AG09319 (cell line): Measurements from ENCODE around the gene RPA4.
"Not testable (repeated sequence)": the region's sequence is repeated elsewhere in the genome, so short reads cannot be mapped to it uniquely, and the experiment has no call there.

Experiments used
- DNase-seq: peaks from one replicate; pipeline ENCODE4 v3.0.0-alpha.2; 2010; ENCODE audit warnings: low read depth; ENCODE audit errors: extremely low read depth
- TF ChIP-seq, protein P1 (sequence below): IDR thresholded peaks from 2 replicates; pipeline ENCODE4 v1.5.1; 2011; ENCODE audit warnings: low read depth, mild to moderate bottlenecking, inconsistent platforms, low read length, moderate library complexity

RPA4 gene, protein sequence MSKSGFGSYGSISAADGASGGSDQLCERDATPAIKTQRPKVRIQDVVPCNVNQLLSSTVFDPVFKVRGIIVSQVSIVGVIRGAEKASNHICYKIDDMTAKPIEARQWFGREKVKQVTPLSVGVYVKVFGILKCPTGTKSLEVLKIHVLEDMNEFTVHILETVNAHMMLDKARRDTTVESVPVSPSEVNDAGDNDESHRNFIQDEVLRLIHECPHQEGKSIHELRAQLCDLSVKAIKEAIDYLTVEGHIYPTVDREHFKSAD

DNA sequence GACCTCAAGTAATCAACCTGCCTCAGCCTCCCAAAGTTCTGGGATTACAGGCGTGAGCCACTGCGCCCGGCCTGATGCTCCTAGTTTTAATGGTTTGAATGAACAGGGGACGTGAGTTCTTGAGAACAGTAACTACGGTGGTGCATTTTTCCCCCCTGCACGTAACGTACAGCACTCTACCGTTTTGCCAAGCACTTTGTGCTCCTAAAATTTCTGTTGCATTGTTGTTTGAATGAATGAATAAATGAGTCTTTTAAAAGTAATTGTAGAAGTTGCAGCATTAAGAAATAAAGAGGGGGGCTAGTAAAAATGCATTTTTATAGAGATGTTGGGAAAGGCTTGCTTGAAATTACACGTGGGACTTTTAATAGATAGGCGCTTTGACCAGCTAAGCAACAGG, at the start of gene RPA4:
Gene RPA4, plus strand, starts transcription at position 301 of the 400 bp plus-strand sequence. CDS start 403 bp downstream, outside the sequence.
- TF ChIP-seq, protein P1, sequence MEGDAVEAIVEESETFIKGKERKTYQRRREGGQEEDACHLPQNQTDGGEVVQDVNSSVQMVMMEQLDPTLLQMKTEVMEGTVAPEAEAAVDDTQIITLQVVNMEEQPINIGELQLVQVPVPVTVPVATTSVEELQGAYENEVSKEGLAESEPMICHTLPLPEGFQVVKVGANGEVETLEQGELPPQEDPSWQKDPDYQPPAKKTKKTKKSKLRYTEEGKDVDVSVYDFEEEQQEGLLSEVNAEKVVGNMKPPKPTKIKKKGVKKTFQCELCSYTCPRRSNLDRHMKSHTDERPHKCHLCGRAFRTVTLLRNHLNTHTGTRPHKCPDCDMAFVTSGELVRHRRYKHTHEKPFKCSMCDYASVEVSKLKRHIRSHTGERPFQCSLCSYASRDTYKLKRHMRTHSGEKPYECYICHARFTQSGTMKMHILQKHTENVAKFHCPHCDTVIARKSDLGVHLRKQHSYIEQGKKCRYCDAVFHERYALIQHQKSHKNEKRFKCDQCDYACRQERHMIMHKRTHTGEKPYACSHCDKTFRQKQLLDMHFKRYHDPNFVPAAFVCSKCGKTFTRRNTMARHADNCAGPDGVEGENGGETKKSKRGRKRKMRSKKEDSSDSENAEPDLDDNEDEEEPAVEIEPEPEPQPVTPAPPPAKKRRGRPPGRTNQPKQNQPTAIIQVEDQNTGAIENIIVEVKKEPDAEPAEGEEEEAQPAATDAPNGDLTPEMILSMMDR = no peak
- no peak for DNase-seq

DNA sequence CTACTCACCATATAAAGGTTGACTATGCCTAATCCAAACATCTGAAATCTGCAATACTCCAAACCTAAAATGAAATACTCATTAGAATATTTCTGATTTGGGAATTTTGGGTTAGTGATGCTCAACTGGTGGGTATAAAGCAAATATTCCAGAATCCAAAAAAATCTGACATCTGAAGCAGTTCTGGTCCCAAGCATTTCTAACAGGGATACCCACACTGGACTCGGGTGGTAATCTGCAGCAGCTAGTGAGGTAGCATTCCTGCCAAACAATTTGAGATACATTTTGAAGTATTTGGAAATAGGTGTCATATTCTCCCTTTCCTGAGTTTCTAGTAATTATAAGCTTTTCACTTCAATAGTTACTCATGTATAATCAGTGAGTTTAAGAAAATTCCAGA, 49.6 kb upstream of the RPA4 start:
- no peak for DNase-seq
- TF ChIP-seq, protein P1 = no peak

DNA sequence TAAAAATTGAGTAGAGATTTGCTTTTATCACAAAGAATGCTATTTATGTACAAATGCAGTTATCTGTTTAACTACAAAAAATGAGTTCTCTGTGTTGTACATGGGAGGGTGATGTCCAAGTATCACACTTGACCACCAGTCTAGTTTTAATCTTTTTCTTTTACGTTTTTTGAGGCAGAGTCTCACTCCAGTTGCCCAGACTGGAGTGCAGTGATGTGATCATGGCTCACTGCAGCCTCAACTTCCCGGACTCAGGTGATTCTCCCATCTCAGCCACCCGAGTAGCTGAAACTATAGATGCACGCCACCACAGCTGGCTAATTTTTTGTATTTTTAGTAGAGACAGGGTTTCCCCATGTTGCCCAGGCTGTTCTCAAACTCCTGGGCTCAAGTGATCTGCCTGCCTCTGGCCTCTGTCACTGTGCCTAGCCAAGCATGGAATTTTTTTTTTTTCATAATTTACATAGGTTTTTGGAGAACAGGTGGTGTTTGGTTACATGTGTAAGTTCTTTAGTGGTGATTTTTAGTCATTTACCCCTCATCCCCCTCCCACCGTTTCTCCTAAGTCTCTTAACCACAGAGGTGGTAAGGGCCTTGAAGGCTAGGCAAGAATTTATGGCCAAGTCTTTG, 47.9 kb upstream of the RPA4 start:
- DNase-seq = no peak
- TF ChIP-seq, protein P1 = no peak

DNA sequence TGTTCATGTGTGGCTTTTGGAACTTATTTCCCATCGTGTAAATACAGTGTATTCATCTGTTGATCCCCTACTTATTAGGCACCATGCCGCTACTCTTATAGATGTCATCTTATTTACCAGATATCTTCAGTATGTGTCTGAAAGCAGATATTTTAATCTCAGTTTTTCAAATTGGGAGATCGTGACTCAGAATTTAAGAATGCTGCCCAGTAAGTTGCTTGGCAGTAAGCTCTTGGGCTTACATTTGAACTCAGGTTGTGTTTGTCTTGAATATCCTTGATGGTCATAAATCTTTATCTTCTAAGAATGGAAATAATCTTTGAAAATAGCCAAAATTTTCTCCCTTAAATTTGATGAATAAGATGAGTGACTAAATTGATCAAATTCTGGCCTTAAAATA, 45.9 kb upstream of the RPA4 start:
- no peak for DNase-seq
- TF ChIP-seq, protein P1 = no peak

DNA sequence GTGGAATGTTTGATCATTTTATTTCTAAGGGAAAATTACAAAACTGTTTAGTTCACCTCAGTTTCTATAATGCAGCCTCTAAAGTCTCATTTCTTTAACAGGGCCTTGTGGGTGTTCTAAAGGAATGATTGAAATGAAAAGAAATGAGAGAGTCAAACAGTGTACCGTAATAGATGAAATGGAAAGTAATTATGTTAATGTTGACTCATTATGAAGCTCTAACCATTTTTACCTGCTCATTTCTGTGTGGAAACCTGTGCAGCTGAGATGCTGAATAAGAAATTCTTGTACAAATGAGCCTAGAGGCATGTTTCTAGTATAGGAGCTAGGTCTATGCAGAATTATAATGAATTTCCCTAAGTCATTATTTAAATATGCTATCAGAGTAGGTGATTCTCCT, 45.2 kb upstream of the RPA4 start:
- TF ChIP-seq, protein P1 = no peak
- no peak for DNase-seq

DNA sequence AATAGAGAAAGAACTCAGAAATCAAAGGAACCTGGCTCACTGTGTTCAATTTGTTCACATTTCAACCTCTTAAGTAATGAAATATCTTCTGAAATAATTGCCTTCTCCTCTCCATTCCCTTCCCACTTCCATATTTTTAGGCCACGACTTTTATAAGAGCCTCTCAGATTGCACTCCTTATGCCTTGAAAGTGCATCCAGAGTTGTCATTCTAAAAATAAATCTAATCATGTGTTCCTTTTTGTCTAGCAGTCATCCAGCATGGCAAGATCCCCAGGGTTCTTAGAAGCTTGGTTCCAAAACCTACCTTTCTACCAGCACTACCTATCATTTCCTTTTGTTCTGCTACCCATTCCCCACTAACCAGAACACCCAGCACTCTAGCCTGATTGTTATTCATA, 42.4 kb upstream of the RPA4 start:
- TF ChIP-seq, protein P1 = no peak
- no peak for DNase-seq

DNA sequence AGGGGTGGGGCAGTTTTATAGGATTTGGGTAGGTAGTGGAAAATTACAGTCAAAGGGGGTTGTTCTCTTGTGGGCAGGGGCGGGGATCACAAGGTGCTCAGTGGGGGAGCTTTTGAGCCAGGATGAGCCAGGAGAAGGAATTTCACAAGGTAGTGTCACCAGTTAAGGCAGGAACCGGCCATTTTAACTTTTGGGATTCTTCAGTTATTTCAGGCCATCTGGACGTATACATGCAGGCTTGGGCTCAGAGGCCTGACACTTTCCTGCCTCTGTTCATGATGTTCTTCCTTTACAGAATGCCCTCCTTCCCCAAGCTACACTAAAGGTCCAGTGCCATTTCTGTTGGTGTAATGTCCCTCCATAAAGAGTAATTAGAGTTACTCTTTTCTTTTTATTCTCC, 41.8 kb upstream of the RPA4 start:
- DNase-seq = not testable (repeated sequence)

DNA sequence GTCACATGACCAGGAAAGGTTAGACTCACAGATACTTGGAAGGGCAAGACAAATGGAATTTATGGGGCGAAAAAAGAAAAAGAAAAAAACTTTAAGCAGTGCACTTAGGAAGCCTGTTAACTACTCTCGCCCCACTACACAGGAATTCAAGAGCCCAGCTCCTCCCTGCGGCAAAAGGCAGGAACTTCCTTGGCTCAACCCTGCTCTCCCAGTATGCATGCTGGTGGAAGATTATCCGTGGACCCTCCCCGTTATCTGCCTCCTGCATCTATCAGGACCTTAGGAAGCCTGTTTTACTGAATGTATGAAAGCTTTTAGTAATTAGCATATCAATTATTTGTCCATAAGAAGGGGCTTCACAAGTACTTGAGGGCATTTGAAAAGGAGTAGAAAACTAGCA, 40.1 kb upstream of the RPA4 start:
- TF ChIP-seq, protein P1 = no peak
- DNase-seq = no peak
